HG03135 (cell line): ENCODE results near the gene IFNA14.
A peak's percentile ranks its signal among the peaks of the same experiment; 100 is the strongest.
"Not testable (repeated sequence)": the region's sequence is repeated elsewhere in the genome, so short reads cannot be mapped to it uniquely, and the experiment has no call there.

Experiments used
- ATAC-seq: cut with Tn5 transposase; IDR thresholded peaks from one replicate; pipeline ENCODE4 v1.9.1; 2021; ENCODE audit warnings: mild to moderate bottlenecking, moderate library complexity; ENCODE audit not compliant: unreplicated experiment

Gene IFNA14

DNA sequence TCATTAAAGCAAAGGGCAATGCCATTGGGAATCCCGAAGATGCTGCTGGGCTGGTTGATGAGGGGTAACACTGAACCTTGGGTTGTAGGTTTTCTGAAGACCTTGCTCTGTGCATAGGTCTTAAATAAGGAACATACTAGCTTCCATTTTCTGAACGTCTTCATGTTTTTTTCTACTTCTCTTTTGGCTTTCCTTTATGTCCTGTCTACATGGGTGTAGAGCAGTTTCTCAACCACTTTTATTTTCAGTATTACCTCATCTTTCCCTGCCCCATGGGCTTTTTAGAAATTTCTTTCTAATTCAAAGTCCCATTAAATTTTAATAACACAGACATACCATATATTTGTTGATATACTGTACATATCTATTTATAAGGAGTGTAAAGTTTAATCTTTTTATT lies at the start of gene IFNA14:
IFNA14 (minus strand) TSS at position 95 of the 400 bp plus-strand sequence; CDS start at position 25, 70 bp downstream.
- no peak for ATAC-seq

DNA sequence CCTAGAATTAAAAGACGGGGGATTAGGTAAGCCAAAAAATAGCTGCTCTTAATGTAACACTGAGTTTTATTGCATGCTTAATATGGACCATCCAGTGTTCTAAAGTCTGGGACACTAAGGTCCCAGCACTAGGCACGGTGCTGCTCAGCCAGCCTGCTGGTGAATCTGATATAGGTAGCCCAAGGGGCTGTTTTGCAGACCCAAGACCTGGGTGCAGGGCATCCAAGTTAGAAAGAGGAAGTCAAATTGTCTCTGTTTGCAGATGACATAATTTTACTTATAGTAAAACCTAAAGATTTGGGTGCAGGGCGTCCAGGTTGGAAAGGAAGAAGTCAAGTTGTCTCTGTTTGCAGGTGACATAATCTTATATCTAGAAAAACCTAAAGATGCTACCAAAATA lies 47.5 kb upstream of the IFNA14 start:
- ATAC-seq, result no peak

DNA sequence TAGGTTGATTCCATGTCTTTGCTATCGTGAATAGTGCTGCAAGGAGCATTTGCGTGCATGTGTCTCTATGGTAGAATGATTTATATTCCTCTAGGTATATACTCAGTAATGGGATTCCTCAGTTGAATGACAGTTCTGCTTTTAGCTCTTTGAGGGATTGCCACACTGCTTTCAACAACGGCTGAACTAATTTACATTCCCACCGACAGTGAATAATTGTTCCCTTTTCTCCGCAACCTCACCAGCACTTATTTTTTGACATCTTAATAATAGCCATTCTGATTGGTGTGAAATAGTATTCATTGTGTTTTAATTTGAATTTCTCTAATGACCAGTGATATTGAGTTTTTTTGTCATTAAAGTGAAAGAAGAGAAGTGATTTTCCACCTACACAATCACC lies 46.9 kb upstream of the IFNA14 start:
- ATAC-seq, result no peak

DNA sequence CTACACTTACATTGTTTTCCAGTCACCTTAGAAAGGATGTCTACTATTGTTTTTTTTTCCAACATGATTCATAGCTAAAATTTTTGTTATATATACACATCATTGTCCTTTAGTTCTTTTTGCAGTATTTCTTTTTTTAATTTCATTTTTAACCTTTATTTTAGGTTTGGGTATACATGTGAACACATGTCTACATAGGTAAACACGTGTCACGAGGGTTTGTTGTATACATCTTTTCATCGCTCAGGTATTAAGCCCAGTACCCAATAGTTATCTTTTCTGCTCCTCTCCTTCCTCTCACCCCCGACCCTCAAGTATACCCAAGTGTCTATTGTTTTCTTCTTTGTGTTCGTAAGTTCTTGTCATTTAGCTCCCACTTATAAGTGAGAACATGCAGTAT lies 46.3 kb upstream of the IFNA14 start:
- no peak for ATAC-seq

DNA sequence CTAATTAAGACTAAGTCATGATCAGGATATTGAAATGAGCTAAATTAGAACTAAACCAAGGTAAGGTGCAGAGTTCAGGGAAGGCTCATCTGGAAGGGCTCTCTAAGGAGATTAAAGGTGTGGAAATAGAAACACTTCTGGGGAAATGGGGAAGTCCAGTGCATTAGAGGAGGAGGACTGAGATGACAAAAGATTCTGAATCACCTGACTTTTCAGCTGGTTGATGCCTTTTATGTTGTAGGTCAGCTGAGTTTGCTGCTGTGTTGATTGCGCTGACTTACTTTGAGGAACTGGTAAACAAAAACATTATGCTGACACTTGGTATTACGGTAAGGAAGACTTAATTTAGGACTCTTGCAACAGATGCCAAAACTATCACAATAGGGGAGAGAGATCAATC lies 41.5 kb upstream of the IFNA14 start:
- ATAC-seq, result no peak

DNA sequence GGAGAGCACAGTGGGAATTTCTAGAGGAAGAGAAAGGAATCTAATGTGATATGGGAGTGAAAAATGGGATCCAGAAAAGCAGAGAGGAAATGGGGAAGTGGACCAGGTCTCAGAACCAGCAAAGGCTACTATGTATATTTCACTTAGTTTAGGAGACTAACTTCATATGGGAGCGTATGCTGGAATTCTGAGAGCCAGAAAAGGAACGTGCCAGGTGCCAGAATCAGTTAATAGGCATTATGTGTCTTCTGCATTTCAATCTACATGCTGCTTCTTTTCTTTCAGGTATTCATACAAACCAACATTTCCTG lies 28.5 kb upstream of the IFNA14 start:
- no peak for ATAC-seq

DNA sequence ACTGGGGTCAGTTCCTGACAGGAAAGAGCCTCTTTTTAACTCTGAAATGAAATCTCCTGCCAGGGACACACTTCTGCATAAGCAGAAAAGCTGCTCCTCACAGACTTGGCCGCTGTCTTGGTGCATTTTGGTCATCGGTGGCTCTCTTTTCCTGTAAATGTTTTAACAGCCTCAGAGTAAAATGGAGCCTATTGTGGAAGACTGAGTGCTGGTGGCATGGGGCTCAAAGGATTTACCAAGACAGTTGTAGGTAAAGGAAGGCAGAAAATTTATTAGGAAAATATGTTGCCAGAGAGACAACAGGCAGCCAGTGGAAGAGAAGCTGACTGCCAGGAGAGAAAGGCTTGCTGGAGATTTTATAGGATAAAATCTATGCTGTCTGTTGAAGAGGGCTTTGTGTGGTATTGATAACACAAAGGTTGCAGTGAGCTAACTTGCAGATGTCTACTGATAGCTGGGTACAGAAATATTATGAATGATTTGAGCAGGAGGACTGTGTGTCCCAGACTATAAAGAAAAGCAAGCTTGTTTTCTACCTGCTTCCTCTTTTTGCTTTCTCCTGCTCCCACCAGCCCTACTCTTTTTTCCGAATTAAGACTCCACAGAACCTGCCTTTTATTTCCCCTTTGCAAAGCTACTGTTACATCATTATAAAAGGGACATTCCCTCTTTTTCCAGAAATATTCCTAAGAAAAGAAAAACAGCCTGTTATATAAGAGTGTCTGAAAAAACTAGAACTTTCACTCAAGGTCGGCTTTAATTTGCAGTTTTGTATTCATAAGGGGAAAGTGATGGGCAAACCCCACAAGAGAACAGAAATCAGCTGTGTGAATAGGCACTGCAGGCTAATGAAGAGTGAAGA lies 27.9 kb upstream of the IFNA14 start:
- ATAC-seq, result peak; percentile 57

DNA sequence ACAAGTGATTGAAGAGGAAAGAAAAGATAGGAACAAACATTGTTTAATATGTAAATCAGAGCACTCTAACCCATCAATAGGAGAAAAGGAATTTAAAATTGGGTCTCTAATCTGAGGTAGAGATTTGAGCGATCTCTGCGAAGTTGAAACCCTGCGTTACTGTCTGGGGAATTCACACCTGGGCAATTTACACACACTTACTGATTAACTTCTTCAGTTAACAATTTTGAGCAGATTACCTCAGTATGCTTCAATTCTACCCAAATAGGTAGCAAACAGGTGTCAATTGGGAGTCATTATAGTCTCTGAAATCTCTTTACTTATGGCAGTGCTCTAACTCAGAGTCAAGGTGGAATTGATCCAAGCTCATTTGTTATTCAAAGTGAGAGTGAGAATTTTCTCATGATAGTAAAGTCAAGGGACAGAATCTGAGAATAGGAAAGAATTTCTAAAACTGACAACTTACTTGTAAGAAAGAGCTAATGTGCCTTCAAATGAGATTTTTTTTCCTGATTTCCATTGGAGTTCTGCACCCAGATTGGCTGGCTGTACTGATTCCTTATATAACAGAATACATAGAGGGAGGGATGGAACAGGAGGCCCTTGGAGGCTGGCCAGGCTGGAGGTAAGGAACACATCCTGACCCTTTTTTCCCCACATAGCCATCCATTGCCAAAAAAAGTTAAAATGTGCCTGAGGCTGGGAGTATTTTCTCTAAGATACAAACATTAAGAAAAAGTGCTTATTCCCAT lies 27.1 kb upstream of the IFNA14 start:
- ATAC-seq, result no peak

DNA sequence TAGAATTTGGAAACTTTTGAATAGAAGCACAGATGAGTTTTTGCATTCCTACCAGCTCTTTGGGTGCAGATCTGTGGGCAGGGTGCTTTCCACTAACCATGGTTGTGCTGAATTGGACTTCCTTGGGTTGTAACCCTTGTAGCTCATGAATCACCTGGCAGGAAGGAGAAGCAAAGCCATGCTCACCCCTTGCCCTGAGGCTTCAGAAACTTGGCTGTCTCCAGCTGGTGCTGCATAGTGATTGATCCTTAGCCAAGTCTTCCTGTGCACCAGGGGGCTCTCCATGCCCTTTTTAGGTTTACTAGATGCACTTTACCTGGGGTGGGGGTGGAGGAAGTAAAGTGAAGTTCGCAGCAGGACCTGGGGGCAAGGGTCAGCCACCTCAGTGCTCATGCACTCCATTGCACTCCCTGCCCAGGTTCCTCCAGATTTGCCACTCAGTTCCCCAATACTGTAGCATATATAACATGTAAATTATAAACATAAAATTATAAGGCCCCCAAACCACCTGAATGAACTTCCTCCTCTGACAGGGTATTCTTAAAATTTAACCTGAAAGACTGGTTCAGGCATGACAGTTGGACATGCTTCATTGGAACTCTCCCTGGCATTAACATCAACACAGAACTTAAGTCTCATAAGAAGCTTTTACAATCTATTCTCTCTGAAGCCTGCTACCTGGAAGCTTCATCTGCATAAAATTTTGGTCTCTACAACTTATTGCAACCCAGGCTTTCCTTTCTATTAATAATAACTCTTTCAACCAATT lies 25.8 kb upstream of the IFNA14 start:
- no peak for ATAC-seq

DNA sequence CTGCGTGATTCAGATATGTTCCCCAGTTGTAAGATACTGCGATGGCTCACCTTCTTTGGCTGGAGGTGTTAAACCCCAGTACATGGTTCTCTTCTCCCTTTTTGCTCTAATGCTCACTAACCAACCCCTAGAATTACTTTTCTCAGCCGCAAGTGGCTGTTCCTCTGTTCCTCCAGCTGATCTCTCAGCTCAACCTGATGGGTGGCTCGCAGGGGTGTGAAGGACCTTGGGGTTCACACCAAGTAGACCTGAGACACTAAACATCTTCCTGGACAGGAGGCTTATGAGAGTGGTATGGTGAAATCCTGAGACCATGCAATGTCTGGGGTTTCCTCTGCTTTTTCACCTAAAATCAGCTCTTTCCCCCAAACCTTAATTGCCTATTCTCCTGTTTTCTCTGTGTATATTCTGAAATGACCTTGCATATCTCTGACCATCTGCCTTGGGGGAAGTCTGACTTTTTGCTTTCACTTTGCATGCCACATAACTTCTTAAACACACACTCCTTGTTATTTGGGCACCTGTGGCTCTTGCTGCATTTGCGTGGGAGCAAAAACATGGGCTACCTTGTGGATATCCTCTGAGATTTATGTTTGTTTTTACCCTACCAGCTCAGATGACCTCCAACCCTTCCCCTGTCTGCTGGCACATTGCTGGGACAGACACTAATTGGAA lies 15.9 kb upstream of the IFNA14 start:
- no peak for ATAC-seq

DNA sequence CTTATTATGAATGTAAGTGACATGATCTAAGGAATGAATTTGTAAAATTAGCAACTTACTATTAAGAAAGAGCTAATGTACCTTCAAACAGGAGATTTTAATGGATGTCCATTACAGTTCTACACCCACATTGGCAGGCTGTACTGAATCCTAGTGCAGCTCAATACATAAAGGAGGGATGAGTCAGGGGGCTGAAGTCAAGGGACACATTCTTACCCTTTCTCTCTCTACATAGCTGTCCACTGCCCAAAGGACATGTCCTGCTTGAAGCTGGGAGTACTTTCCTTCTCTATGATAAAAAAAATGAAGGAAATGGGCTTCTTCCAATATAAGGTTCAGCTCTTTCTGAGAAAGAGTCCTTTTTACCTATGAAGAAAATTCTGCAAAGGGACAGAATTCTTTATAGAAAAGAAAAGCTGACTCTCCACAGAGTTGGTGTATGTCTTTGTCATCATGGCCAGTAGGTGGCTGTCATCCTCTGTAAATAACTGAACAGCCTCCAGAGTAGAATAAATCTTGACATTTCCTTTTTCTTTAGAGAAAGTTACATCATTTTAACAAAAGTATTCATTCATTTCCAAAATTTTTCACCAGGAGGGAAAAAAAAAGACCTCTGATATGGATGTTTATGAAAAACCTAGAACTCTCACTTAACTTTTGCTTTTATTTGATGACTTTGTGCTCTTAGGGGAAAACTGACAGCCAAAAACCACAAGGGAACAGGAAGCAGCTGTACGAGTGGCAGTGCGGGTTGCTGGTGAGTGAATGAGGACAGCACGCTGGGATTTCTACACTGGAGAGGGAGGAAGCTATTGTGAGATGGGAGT lies 13.1 kb upstream of the IFNA14 start:
- peak; percentile 74 for ATAC-seq

DNA sequence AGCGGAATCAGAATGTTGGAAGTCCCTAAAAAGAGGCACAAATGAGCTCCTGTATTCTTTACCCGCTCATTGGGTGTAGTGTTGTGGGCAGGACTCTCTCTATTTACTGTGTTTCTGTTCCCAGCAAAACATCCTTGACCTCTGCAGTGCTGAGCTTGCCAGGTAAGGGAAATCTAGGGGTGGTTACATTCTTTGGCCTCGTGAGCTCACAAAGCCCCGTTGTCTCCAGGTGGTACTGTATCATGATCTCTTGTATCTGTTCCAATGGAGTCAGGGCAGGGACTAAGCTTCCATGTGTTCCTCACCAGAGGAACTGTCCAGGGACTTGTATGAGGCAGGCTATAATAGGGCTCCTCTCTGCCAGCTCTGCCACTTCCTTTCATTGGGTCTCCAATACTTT lies 11.8 kb upstream of the IFNA14 start:
- no peak for ATAC-seq

DNA sequence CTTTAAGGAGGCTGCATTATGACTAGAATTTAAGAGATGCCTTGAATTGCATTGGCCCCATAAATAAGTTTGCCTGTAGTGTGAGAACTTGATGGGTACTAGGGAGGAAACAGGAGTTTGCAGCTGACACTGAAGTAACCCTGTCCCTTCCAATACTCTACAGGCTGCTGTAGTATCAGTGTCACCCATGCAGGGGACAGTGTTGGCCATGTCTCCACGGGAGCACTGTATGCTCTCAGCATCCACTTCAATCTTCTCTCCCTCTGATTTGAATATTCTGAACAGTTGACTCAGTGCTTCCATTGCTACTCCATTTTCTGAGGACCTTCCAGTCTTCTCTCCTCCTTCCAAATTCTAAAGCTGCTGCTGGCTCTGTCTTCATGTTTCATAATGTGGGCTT lies 11.4 kb upstream of the IFNA14 start:
- ATAC-seq, result no peak

DNA sequence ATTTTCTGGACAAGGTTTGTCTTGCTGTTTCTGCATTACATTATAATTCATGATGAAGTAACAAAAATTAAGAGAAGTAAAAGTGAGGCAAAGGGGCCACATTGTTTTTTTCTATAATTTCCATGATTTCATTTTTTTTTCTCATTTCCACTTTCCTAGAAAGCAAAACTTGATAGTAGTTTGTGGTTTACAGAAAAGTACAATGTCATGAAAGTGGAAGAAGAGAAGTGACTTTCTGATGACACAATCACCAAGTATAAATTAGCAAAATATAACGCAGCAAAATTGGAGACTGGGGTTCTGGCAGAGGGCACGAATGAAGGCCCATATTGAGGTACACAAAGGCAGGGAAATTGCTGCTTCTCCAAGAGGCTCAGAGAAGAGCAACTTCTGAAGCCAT lies 5.0 kb upstream of the IFNA14 start:
- no peak for ATAC-seq

DNA sequence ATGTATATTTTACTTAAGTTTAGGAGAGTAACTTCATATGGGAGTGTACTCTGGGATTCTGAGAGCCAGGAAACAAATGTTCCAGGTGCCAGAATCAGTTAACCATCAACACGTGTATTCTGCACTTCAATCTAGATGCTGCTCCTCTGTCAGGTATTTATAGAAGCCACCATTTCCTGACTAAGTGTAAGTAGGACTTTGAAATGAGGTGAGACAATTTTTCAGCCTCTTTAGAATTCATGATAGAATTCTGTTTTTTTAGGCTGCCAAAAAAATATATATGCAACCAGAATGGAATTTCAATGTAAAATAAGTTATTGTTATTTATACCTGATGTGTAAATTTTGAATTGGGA lies 3.5 kb downstream of the IFNA14 start:
- ATAC-seq, result not testable (repeated sequence)

DNA sequence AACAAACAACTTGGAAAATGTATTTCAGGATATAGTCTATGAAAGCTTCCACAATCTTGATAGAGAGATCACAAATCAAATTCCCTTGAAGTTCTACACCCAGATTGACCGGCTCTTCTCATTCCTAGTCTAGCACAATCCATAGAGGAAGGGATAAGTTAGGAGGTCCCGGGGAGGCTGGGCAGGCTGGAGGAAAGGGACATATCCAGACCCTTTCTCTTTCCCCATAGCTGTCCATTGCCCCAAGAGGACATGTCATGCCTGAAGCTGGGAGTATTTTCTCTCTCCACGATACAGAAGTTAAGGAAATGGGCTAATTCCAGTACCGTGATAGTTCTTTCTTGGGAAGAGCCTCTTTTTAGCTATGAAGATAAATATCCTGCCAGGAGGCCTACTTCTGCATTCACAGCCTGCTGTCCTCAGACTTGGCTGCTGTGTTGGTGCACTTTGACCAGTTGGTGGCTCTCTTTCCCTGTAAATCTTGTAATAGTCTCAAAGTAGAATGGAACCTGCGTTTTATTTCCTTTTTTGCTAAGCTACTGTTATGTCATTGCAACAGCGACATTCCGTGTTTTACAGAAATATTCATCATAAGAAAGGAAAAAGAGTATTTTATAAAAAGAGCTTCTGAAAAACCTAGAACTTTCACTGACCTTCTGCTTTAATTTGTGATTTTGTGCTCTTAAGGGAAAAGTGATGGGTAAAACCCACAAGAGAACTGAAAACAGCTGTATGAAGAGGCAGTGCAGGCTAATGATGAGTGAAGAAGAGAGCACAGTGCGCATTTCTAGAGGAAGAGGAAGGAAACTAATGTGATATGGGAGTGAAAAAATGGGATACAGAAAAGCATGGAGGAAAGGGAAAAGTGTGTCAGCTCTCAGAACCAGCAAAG lies 4.1 kb downstream of the IFNA14 start:
- peak; percentile 75 for ATAC-seq

DNA sequence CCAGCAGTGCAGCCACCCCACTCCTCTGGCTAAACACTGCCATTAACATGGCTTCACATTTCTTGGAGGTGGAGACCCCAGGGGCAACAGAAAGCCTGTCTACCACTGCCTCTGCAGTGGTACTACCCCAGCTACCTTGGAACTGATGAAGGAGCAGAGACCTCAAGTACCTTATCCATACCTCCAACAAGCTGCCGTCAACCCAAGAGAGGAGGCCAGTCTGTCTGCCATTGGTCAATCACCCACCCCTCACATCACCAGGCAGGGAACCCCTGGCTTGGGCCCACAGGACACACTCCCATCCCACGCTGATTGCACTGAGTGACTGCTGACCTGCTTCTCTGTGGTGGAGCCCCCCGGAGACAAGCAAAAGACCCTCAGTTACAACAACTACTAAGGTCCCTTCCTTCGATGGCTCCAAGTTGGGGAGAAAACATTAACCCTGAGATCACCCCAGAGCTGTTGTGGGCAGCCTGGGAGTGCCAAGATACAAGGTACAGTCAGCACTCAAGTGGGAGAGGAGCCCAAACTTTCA lies 5.6 kb downstream of the IFNA14 start:
- no peak for ATAC-seq

DNA sequence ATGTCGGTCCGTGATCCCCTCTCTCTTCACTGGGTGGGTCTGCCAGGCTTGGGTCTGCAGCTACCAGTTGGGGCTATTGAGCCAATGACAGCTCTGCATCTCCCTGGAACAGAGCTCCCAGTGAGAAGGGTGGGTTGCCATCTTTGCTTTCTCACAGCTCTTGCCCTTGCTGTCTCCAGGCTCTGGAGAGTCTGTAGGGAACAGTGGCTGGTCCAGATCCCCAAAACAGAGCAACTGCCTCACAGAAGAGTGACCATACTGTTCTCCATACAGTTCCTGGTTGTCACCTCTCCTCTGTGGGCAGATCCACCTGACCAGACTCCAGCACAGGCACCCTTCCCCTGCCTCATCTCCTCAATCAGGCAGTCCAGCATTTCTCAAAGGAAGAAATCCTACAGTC lies 6.5 kb downstream of the IFNA14 start:
- no peak for ATAC-seq

DNA sequence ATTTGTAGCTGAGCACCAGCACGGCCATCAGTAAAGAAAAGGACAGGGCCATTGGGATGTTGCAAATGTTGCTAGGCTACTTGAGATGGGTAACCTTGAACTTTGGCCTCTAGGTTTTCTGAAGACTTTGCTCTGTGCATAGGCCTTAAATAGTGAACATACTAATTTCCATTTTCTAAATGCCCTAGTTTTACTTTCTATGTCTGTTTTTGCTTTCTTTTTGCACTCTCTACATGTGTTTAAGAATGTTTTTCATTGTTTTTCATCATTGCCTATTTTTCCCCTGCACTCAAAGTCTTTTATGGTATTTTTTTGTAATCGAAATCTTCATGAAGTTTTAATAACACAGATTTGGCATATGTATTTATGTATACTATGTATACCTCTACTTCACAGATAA lies 11.7 kb downstream of the IFNA14 start, which contains the start of gene IFNA17:
IFNA17 (minus strand) TSS at position 101 of the 400 bp plus-strand sequence; CDS start at position 52, 49 bp downstream.
- ATAC-seq, result no peak
